Neural progenitor cell (in vitro differentiated cells): ENCODE measurements around the gene IQGAP2. TPM values are rescaled to one million over a fixed set of nuclear protein-coding genes. Genes with fewer than 3 reads are reported as not detected.

Source experiments
- DNase-seq: peaks from one replicate; pipeline ENCODE4 v3.0.0-alpha.2; 2016; ENCODE audit warnings: low spot score
- H2AFZ ChIP-seq: fragments of 200-600 bp; sonication (generic); replicated peaks from 2 replicates; pipeline ENCODE4 v1.6.1; 2016; ENCODE audit warnings: antibody characterized with exemption
- H3F3A ChIP-seq: fragments of 200-600 bp; sonication (generic); 2 replicates; pipeline ENCODE4 v1.6.1; 2016; ENCODE audit warnings: antibody characterized with exemption, low read depth
- H3K27ac ChIP-seq: fragments of 200-600 bp; sonication (generic); 2 replicates; pipeline ENCODE4 v1.5.1; 2016; ENCODE audit warnings: mild to moderate bottlenecking
- H3K27me3 ChIP-seq: fragments of 200-600 bp; sonication (generic); 2 replicates; pipeline ENCODE4 v1.6.1; 2016; ENCODE audit warnings: mild to moderate bottlenecking, moderate library complexity
- H3K36me3 ChIP-seq: fragments of 200-600 bp; sonication (generic); 2 replicates; pipeline ENCODE4 v1.5.1; 2016
- H3K4me1 ChIP-seq: fragments of 200-600 bp; sonication (generic); 2 replicates; pipeline ENCODE4 v1.6.1; 2016; ENCODE audit warnings: mixed run types
- H3K4me2 ChIP-seq: fragments of 200-600 bp; sonication (generic); 2 replicates; pipeline ENCODE4 v1.6.1; 2016
- H3K4me3 ChIP-seq: fragments of 200-600 bp; sonication (generic); 2 replicates; pipeline ENCODE4 v1.5.1; 2016
- H3K79me2 ChIP-seq: fragments of 200-600 bp; sonication (generic); 2 replicates; pipeline ENCODE4 v1.6.1; 2016; ENCODE audit warnings: low read depth
- H3K9ac ChIP-seq: fragments of 200-600 bp; sonication (generic); 2 replicates; pipeline ENCODE4 v1.6.1; 2016
- H3K9me3 ChIP-seq: fragments of 200-600 bp; sonication (generic); 2 replicates; pipeline ENCODE4 v1.5.1; 2016; ENCODE audit warnings: low read depth
- H4K20me1 ChIP-seq: fragments of 200-600 bp; sonication (generic); 2 replicates; pipeline ENCODE4 v1.6.1; 2016; ENCODE audit warnings: low read depth
- H3K27ac Mint-ChIP-seq: 3 replicates; pipeline ENCODE4 v1.8.0; 2021; ENCODE audit warnings: mixed read lengths
- H3K27me3 Mint-ChIP-seq: 2 replicates; pipeline ENCODE4 v1.8.0; 2022; ENCODE audit warnings: low read depth, mild to moderate bottlenecking, inconsistent platforms, moderate library complexity, mixed read lengths; ENCODE audit not compliant: insufficient read depth
- H3K36me3 Mint-ChIP-seq: 3 replicates; pipeline ENCODE4 v1.8.0; 2021; ENCODE audit warnings: mixed read lengths
- H3K4me1 Mint-ChIP-seq: 3 replicates; pipeline ENCODE4 v1.8.0; 2021; ENCODE audit warnings: mixed read lengths
- H3K4me3 Mint-ChIP-seq: 3 replicates; pipeline ENCODE4 v1.8.0; 2021; ENCODE audit warnings: mild to moderate bottlenecking, moderate library complexity, mixed read lengths
- H3K9me3 Mint-ChIP-seq: 3 replicates; pipeline ENCODE4 v1.8.0; 2020; ENCODE audit warnings: mixed read lengths
- EZH2 ChIP-seq: fragments of 200-600 bp; sonication (generic); IDR thresholded peaks from 2 replicates; pipeline ENCODE4 v1.6.1; 2017; ENCODE audit warnings: antibody characterized with exemption, mild to moderate bottlenecking, moderate library complexity
- EZH2phosphoT487 ChIP-seq: fragments of 200-600 bp; sonication (generic); IDR thresholded peaks from 2 replicates; pipeline ENCODE4 v1.6.1; 2017; ENCODE audit warnings: antibody characterized with exemption
- total RNA-seq: library from RNA; depleted of rRNA; stranded (reverse); fragments of >200 nt; gene quantifications from 2 replicates; pipeline ENCODE4 v1.2.3, GENCODE V29; 2015; ENCODE audit warnings: low replicate concordance
- TF ChIP-seq, protein P1 (sequence below): fragments of 200-600 bp; sonication (generic); IDR thresholded peaks from 2 replicates; pipeline ENCODE4 v1.5.1; 2017; ENCODE audit warnings: antibody characterized with exemption, mild to moderate bottlenecking

The IQGAP2 gene
- total RNA-seq, 1 donor from 2014 or later, result 37.7 TPM

GRCh38 chr5:76723266-76723665, 320.2 kb downstream of the IQGAP2 start:
- Histone ChIP-seq H3K27ac (no peak overlapping the region), H3K36me3 (no peaks in the 10 kb centered on the region), H3K9me3 (peaks cover 2% of the 10 kb centered on the region), H3K27me3 (no peaks in the 10 kb centered on the region), H3K4me2 (no peak overlapping the region), H3F3A (no peaks in the 10 kb centered on the region), H2AFZ (no peak overlapping the region), H3K9ac (no peak overlapping the region), H3K79me2 (peaks cover 95% of the 10 kb centered on the region), H4K20me1 (peaks cover 50% of the 10 kb centered on the region), H3K4me3 (no peak overlapping the region), H3K4me1 (no peaks in the 10 kb centered on the region)
- no peak overlapping the region for H3K4me3 Mint-ChIP-seq
- no peak overlapping the region for H3K27ac Mint-ChIP-seq
- H3K9me3 Mint-ChIP-seq, result peaks cover 7% of the 10 kb centered on the region
- no peak for DNase-seq
- peaks cover 3% of the 10 kb centered on the region for H3K27me3 Mint-ChIP-seq
- H3K4me1 Mint-ChIP-seq, result peaks cover 6% of the 10 kb centered on the region
- TF ChIP-seq EZH2 (no peak), EZH2phosphoT487 (no peak)
- TF ChIP-seq, protein P1, sequence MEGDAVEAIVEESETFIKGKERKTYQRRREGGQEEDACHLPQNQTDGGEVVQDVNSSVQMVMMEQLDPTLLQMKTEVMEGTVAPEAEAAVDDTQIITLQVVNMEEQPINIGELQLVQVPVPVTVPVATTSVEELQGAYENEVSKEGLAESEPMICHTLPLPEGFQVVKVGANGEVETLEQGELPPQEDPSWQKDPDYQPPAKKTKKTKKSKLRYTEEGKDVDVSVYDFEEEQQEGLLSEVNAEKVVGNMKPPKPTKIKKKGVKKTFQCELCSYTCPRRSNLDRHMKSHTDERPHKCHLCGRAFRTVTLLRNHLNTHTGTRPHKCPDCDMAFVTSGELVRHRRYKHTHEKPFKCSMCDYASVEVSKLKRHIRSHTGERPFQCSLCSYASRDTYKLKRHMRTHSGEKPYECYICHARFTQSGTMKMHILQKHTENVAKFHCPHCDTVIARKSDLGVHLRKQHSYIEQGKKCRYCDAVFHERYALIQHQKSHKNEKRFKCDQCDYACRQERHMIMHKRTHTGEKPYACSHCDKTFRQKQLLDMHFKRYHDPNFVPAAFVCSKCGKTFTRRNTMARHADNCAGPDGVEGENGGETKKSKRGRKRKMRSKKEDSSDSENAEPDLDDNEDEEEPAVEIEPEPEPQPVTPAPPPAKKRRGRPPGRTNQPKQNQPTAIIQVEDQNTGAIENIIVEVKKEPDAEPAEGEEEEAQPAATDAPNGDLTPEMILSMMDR, result no peak
- H3K36me3 Mint-ChIP-seq, result peaks cover 35% of the 10 kb centered on the region

DNA sequence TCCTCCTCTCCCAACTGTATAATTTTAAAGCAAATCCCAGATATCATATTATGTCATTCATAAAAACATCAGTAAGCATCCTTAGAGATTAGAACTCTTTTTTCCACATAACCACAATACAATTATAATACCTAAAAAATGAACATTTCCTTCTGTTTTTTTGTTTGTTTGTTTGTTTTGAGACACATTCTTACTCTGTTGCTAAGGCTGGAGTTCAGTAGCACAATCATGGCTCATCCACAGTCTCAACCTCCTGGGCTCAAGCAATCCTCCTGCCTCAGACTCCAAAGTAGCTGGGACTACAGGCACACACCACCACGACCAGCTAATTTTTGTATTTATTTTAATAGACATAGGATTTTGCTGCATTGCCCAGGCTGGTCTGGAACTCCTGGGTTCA, 320.8 kb downstream of the IQGAP2 start:
- H3K9ac ChIP-seq, result no peak overlapping the region
- Mint-ChIP-seq H3K4me3 (no peak overlapping the region), H3K9me3 (peaks cover 9% of the 10 kb centered on the region), H3K4me1 (peaks cover 3% of the 10 kb centered on the region), H3K27ac (no peak overlapping the region), H3K36me3 (peaks cover 30% of the 10 kb centered on the region), H3K27me3 (peaks cover under 1% of the 10 kb centered on the region)
- no peak overlapping the region for H3K4me3 ChIP-seq
- H3K9me3 ChIP-seq, result peaks cover 5% of the 10 kb centered on the region
- H3K4me1 ChIP-seq, result no peaks in the 10 kb centered on the region
- H3K27me3 ChIP-seq, result no peaks in the 10 kb centered on the region
- no peaks in the 10 kb centered on the region for H3F3A ChIP-seq
- H4K20me1 ChIP-seq, result peaks cover 43% of the 10 kb centered on the region
- no peak for TF ChIP-seq EZH2
- TF ChIP-seq, protein P1, result no peak
- no peak for TF ChIP-seq EZH2phosphoT487
- H3K4me2 ChIP-seq, result no peak overlapping the region
- peaks cover 95% of the 10 kb centered on the region for H3K79me2 ChIP-seq
- H3K27ac ChIP-seq, result no peak overlapping the region
- no peaks in the 10 kb centered on the region for H3K36me3 ChIP-seq
- no peak for DNase-seq
- no peak overlapping the region for H2AFZ ChIP-seq

DNA sequence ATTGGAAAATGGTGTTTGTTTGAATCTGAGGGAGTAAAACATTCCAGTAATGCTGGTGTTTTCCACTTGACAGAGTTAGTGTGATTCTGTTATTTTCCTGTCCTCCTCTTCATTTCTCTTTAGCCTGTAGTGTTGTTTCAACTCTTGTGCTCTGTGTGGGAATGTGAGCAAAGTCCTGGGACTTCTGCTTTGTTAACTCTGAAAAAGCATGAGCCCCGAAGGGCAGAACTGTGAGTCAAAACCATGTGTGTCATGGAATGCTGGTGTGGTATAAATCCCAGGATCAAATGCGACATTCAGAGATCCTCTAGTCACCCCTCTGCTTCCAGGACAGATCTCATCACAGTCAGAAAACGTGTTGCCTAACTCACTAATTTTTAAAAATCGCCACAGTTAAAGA, 321.8 kb downstream of the IQGAP2 start:
- Histone ChIP-seq H3K79me2 (peaks cover 96% of the 10 kb centered on the region), H3K27me3 (no peaks in the 10 kb centered on the region), H3K4me1 (no peaks in the 10 kb centered on the region), H4K20me1 (peaks cover 35% of the 10 kb centered on the region), H3K4me2 (no peak overlapping the region), H3K9me3 (peaks cover 12% of the 10 kb centered on the region), H3K9ac (no peak overlapping the region), H3K36me3 (peaks cover 7% of the 10 kb centered on the region), H3F3A (no peaks in the 10 kb centered on the region), H2AFZ (no peak overlapping the region), H3K4me3 (no peak overlapping the region), H3K27ac (no peak overlapping the region)
- H3K4me3 Mint-ChIP-seq, result no peak overlapping the region
- no peak for DNase-seq
- no peak overlapping the region for H3K27ac Mint-ChIP-seq
- peaks cover 3% of the 10 kb centered on the region for H3K4me1 Mint-ChIP-seq
- H3K27me3 Mint-ChIP-seq, result no peaks in the 10 kb centered on the region
- H3K9me3 Mint-ChIP-seq, result peaks cover 19% of the 10 kb centered on the region
- H3K36me3 Mint-ChIP-seq, result peaks cover 38% of the 10 kb centered on the region
- TF ChIP-seq EZH2phosphoT487 (no peak), EZH2 (no peak)
- TF ChIP-seq, protein P1, result no peak
